Muscle of back (tissue), 11 donors: Measurements from ENCODE around the gene SKOR1. TPM values are rescaled to one million over a fixed set of nuclear protein-coding genes. Genes with fewer than 3 reads are reported as not detected.
A peak's percentile ranks its signal among the peaks of the same experiment; 100 is the strongest.

ENCODE experiments used
- DNase-seq, 3 donors: peaks; one replicate each; pipeline versions ENCODE4 v3.0.0 to v3.0.0-alpha.2; 2013
- polyA plus RNA-seq, 10 donors: library from polyadenylated mRNA; unstranded; fragments of 120-200 nt; gene quantifications; one replicate each; pipeline ENCODE4 v1.2.1, GENCODE V29; 2013; ENCODE audit not compliant: insufficient read length in 10 of 10

Gene SKOR1
- polyA plus RNA-seq, 10 donors: 0.21 to 0.65 (median 0.37) TPM

- DNase-seq: peak in 2 of 3 donors; percentile 12 to 33
These were observed 28.8 kb upstream of the SKOR1 start for GRCh38 chr15:67796196-67797127.

- no peak for DNase-seq
These were observed 25.5 kb upstream of the SKOR1 start for GRCh38 chr15:67799801-67800205.

GRCh38 chr15:67801142-67801541 lies 24.2 kb upstream of the SKOR1 start:
- DNase-seq: no peak

- no peak for DNase-seq
These were observed 23.1 kb upstream of the SKOR1 start for GRCh38 chr15:67801926-67802914.

GRCh38 chr15:67803299-67803698 lies 22.0 kb upstream of the SKOR1 start:
- no peak for DNase-seq

- DNase-seq: no peak
These were observed 21.1 kb upstream of the SKOR1 start for GRCh38 chr15:67803996-67804843.

- DNase-seq: no peak
These were observed 20.2 kb upstream of the SKOR1 start for GRCh38 chr15:67805008-67805665.

GRCh38 chr15:67805666-67806516 lies 19.4 kb upstream of the SKOR1 start:
- DNase-seq: no peak

GRCh38 chr15:67806536-67806935 lies 18.8 kb upstream of the SKOR1 start:
- DNase-seq: no peak

GRCh38 chr15:67807141-67807540 lies 18.2 kb upstream of the SKOR1 start:
- DNase-seq: no peak

GRCh38 chr15:67807836-67808235 lies 17.5 kb upstream of the SKOR1 start:
- DNase-seq: no peak

GRCh38 chr15:67808821-67809220 lies 16.5 kb upstream of the SKOR1 start:
- no peak for DNase-seq

GRCh38 chr15:67809441-67809840 lies 15.9 kb upstream of the SKOR1 start:
- no peak for DNase-seq

GRCh38 chr15:67809866-67810265 lies 15.4 kb upstream of the SKOR1 start:
- no peak for DNase-seq

GRCh38 chr15:67812241-67812644 lies 13.1 kb upstream of the SKOR1 start:
- DNase-seq: no peak

GRCh38 chr15:67813104-67813634 lies 12.1 kb upstream of the SKOR1 start:
- DNase-seq: no peak

GRCh38 chr15:67815036-67815592 lies 10.2 kb upstream of the SKOR1 start:
- no peak for DNase-seq

GRCh38 chr15:67816668-67817067 lies 8.6 kb upstream of the SKOR1 start:
- no peak for DNase-seq

- DNase-seq: no peak
These were observed 6.8 kb upstream of the SKOR1 start for GRCh38 chr15:67818464-67818863.
